Naive B cell (primary cell): ENCODE results near the gene SBNO2. TPM values are rescaled to one million over a fixed set of nuclear protein-coding genes. Genes with fewer than 3 reads are reported as not detected.

Source experiments
- polyA plus RNA-seq, 6 donors: library from polyadenylated mRNA; unstranded; fragments of 300-500 nt; fragmentation: Illumina TruSeq; gene quantifications; one replicate each; pipeline ENCODE4 v1.2.3, GENCODE V29; 2021; ENCODE audit warnings: low read depth in 6 of 6

SBNO2 gene
- polyA plus RNA-seq, 6 donors from 2014 or later = 0.78 to 2.3 (median 1.3) TPM

Other genes starting within 250 kb of the SBNO2 start
- 1 to 10 TPM in 1 of 6 donors, under 1 TPM in 5; 0.13 to 1.1 (median 0.59) TPM for gene ARID3A, start 248.2 kb downstream of the SBNO2 start, polyA plus RNA-seq
- gene WDR18, start 189.9 kb downstream of the SBNO2 start, polyA plus RNA-seq = 10 to 100 TPM; 39.9 to 64.1 (median 52.5) TPM
- not detected for gene GRIN3B, start 173.8 kb downstream of the SBNO2 start, polyA plus RNA-seq
- 10 to 100 TPM; 37.2 to 75.5 (median 49.5) TPM for gene TMEM259, start 153.1 kb downstream of the SBNO2 start, polyA plus RNA-seq
- not detected for gene RNU6-2, start 152.7 kb downstream of the SBNO2 start, polyA plus RNA-seq
- 100 to 1,000 TPM; 408 to 648 (median 492) TPM for gene CNN2, start 147.7 kb downstream of the SBNO2 start, polyA plus RNA-seq
- 10 to 100 TPM in 4 of 6 donors, 1 to 10 TPM in 2; 9.4 to 22.5 (median 11.1) TPM for gene ABCA7, start 134.2 kb downstream of the SBNO2 start, polyA plus RNA-seq
- 100 to 1,000 TPM; 181 to 432 (median 210) TPM for gene ARHGAP45, start 107.1 kb downstream of the SBNO2 start, polyA plus RNA-seq
- 100 to 1,000 TPM; 134 to 205 (median 174) TPM for gene POLR2E, start 78.9 kb downstream of the SBNO2 start, polyA plus RNA-seq
- 100 to 1,000 TPM; 235 to 356 (median 314) TPM for gene GPX4, start 70.3 kb downstream of the SBNO2 start, polyA plus RNA-seq
- 10 to 100 TPM; 11.5 to 28.1 (median 15.7) TPM for gene STK11, start 31.5 kb upstream of the SBNO2 start, polyA plus RNA-seq
- gene CBARP, start 63.7 kb upstream of the SBNO2 start, polyA plus RNA-seq = not detected
- 100 to 1,000 TPM; 132 to 222 (median 199) TPM for gene ATP5F1D, start 67.5 kb upstream of the SBNO2 start, polyA plus RNA-seq
- 1 to 10 TPM in 5 of 6 donors, under 1 TPM in 1; 0.78 to 5.5 (median 2.7) TPM for gene MIDN, start 74.3 kb upstream of the SBNO2 start, polyA plus RNA-seq
- 100 to 1,000 TPM; 253 to 449 (median 334) TPM for gene CIRBP, start 95.1 kb upstream of the SBNO2 start, polyA plus RNA-seq
- gene FAM174C, start 101.3 kb upstream of the SBNO2 start, polyA plus RNA-seq = 10 to 100 TPM; 48.9 to 80.0 (median 64.7) TPM
- not detected for gene EFNA2, start 111.6 kb upstream of the SBNO2 start, polyA plus RNA-seq
- 100 to 1,000 TPM; 201 to 230 (median 209) TPM for gene NDUFS7, start 209.6 kb upstream of the SBNO2 start, polyA plus RNA-seq
- gene GAMT, start 227.3 kb upstream of the SBNO2 start, polyA plus RNA-seq = 10 to 100 TPM; 14.4 to 24.6 (median 15.7) TPM
- gene DAZAP1, start 233.3 kb upstream of the SBNO2 start, polyA plus RNA-seq = 1 to 10 TPM; 3.6 to 7.5 (median 6.2) TPM